Uterus (tissue), 2 donors: Measurements from ENCODE around the gene DTNBP1.

Experiments
- POLR2A ChIP-seq, 2 donors: fragments of 450-650 bp; IDR thresholded peaks; one replicate each; pipeline ENCODE4 v1.6.1; 2016; ENCODE audit warnings: antibody characterized with exemption in 2 of 2, mild to moderate bottlenecking in 1 of 2, moderate library complexity in 1 of 2
- TF ChIP-seq, protein P1 (sequence below), 4 experiments: fragments of 200-600 bp in 2 of 4; fragments of 450-650 bp in 2 of 4; sonication (generic) in 2 of 4; IDR thresholded peaks; one replicate each; pipeline ENCODE4 v1.5.1; 2016 to 2019; ENCODE audit warnings: antibody characterized with exemption in 4 of 4, mild to moderate bottlenecking in 2 of 4, moderate library complexity in 1 of 4

DNA sequence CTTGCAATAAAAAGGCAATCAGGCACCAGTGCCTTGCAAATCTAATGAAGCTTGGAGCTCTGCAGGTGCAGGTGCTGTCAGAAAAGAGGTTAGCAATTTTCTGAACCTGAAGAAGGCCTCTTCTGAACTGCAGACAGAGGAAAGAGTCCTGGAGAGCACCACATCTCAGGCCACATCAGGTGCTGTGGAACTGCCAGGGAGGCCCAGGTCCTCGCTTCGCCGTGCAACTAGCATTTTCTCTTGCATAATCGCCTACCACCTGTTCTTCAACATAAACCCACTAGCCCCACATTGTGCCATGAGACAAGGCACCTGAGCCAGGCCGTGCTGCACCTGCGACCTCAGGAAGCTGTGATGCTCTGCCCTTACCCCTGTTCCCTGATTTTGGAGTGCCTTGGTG, 187.6 kb downstream of the DTNBP1 start:
- no peak for TF ChIP-seq POLR2A (IDR thresholded peaks at IDR 0.05)
- TF ChIP-seq, protein P1, sequence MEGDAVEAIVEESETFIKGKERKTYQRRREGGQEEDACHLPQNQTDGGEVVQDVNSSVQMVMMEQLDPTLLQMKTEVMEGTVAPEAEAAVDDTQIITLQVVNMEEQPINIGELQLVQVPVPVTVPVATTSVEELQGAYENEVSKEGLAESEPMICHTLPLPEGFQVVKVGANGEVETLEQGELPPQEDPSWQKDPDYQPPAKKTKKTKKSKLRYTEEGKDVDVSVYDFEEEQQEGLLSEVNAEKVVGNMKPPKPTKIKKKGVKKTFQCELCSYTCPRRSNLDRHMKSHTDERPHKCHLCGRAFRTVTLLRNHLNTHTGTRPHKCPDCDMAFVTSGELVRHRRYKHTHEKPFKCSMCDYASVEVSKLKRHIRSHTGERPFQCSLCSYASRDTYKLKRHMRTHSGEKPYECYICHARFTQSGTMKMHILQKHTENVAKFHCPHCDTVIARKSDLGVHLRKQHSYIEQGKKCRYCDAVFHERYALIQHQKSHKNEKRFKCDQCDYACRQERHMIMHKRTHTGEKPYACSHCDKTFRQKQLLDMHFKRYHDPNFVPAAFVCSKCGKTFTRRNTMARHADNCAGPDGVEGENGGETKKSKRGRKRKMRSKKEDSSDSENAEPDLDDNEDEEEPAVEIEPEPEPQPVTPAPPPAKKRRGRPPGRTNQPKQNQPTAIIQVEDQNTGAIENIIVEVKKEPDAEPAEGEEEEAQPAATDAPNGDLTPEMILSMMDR (IDR thresholded peaks at IDR 0.05): no peak
